Ramos (cell line): Measurements from ENCODE around the gene PAQR7.

Source experiments
- in situ Hi-C: fragments of 300-500 bp; cut with MboI; formaldehyde crosslinking; loops from one replicate; pipeline ENCODE4 v1.14.3; 2022; ENCODE audit warnings: low sequenced_read_pairs; ENCODE audit not compliant: unreplicated experiment

The PAQR7 gene

DNA sequence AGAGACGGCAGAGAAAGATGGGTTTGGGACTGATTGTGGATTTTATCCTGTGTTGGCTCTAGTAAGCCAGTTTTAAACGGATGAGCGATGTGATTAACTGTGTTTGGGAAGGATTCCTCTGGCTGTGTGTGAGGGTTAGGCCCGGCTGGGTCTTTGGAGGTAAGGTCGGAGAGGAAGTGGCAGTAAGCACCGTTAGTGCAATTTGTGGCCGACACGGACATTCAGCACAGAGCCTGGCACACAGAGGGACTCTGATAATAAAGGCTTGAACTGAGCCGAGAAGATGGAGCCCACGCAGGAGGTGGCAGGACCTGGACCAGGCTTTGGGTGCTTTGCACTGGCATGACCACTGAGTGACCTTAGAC, 54.4 kb downstream of the PAQR7 start:
- in situ Hi-C loops, result loop anchor here (10.0 to 25.0 kb wide), 2 partner anchors 184 to 409 kb away; partner anchors contain the start of gene RHCE

DNA sequence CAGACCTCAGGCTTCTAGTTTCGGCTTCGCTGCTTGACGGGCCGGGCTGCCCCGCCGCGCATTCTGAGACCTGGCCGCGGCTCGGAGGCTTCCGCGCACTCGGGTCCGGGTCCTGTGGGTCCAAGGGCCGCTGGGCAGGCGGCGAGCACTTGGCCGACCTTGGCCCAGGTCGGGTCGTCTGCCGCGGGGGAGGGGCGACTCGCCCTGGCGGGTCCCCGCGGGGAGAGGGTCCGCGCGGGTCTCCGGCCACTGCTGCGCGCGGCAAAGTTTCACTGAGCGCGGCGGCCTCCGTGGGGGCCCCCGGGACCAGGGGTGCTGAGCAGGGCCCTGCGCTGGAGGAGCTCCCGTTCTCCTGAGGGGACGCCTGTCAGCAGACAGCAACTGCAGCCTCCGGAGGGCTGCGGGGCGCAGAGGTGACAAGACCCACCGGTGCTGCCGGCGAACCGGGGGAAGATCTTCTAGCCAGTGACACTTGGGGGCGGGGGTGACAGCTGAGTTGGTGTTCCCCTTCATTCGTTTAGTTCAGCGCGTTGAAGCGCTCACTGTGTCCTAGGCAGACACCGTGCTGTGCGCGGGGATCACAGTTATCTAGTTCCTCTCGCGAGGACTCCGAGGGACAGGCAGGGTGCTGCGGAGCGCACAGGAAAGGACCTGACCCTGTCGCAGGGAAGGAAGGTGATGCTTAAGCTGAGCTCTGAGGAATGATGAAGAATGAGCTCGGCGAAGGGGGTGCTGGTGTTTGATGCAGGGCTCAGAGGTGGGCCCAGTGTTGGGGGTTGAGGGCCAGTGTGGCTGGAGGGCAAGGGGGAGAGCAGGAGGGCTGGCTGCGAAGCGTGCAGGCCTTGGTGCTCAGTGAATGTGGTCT, 55.0 kb downstream of the PAQR7 start:
- in situ Hi-C loops, result loop anchor here (10.0 to 25.0 kb wide), 2 partner anchors 184 to 408 kb away; partner anchors contain the start of gene RHCE

- in situ Hi-C loops, result loop anchor here (10.0 to 25.0 kb wide), 2 partner anchors 185 to 407 kb away; partner anchors contain the start of gene RHCE
These were observed 55.8 kb downstream of the PAQR7 start, which contains the start of gene MTFR1L for GRCh38 chr1:25819491-25820246. Gene MTFR1L (plus strand): TSS chr1:25819954. CDS start chr1:25823105, 3,151 bp downstream.

DNA sequence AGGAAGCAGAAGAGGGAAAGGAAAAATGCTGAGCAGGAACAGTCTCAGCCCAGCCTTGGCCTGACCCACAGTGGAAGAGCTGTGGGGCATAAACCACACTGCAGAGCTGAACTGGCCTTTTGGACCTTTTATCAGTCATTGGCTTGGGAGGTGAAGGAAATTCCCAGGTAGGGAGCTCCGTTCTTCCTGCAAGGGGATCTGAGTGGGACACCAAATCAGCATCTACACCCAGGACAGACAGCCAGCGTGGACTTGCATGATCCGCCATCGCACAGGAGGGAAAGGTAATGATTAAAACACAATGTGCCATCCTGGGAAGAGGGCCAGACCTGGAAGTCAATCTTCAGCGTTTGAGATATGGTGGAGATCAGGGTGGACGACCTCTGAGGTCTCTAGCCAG, 56.9 kb downstream of the PAQR7 start:
- in situ Hi-C loops, result loop anchor here (25.0 kb wide), 1 partner anchor 406 kb away; the partner anchor contains the start of gene RHCE

DNA sequence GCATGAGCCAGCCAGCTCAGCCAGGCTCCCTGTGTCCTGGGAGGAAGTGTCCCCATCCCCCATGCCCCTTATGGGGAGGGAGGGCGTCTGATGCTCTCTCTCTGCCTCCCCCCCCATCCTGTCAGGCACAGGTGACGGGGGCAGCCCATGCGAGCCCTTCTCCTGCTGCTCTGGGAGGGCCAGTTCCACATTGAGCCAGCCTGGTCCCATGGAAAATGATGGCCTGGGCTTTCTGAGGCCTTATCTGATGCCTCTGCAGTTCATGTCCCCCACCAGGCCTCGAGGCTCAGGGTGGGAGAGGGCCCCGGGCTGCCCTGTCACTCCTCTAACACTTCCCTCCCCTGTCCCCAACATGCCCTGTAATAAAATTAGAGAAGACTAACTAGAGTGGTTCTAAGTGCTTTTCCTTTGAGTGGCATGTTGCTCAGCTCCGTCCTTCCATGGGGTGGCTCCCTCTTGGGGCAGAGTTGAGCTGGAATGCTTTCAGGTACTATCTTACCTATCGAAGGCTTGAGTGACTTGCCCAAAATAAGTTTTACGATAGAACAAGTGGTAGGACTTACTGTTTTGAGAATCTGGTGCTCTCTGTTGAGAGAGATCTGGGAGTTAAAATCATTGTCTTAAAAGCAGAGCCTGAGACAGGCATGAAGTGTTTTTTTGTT, 57.5 kb downstream of the PAQR7 start:
- in situ Hi-C loops, result loop anchor here (25.0 kb wide), 1 partner anchor 406 kb away; the partner anchor contains the start of gene RHCE

GRCh38 chr1:25816112-25816718, 59.3 kb downstream of the PAQR7 start:
- in situ Hi-C loops, result loop anchor here (25.0 kb wide), 1 partner anchor 404 kb away; the partner anchor contains the start of gene RHCE

DNA sequence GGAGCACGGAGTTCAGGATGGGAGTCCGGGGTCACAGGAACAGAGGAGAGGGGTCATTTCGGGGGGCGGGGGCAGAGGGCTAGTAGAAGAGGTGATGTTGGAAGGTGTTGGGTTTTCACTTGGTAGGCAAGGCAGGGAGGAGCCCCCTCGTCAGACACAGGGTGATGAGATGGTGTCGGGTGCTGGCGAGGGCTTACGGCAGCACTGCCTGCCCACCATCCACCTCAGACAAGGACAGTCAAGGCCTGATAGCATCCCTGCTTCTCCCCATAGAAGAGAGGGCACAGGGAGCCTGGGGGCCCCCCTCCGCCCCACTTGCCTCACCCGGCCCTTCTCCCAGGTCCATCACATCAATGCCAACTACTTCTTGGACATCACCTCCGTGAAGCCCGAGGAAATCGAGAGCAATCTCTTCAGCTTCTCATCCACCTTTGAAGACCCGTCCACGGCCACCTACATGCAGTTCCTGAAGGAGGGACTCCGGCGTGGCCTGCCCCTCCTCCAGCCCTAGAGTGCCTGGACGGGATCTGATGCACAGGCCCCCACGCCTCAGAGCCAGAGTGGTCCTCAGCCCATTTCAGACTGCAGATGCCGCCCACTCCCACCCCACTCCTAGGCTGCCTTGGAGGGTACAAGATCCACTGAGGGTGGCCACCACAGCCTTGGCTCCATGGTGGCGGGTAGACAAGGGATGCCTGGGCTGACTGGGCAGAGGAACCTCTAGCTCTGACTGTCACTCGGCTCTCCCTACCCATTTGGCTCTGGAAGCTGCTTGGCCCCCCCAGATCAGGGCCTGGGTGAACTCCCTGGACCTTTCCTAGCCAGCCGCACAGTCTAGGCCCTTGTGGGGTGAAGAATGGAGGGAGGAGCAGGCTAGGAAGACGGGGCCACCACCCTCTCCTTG, 60.0 kb downstream of the PAQR7 start:
- in situ Hi-C loops, result loop anchor here (25.0 kb wide), 1 partner anchor 403 kb away; the partner anchor contains the start of gene RHCE

- in situ Hi-C loops, result loop anchor here (25.0 kb wide), 1 partner anchor 402 kb away; the partner anchor contains the start of gene RHCE
These were observed 60.9 kb downstream of the PAQR7 start for GRCh38 chr1:25814549-25815087.

DNA sequence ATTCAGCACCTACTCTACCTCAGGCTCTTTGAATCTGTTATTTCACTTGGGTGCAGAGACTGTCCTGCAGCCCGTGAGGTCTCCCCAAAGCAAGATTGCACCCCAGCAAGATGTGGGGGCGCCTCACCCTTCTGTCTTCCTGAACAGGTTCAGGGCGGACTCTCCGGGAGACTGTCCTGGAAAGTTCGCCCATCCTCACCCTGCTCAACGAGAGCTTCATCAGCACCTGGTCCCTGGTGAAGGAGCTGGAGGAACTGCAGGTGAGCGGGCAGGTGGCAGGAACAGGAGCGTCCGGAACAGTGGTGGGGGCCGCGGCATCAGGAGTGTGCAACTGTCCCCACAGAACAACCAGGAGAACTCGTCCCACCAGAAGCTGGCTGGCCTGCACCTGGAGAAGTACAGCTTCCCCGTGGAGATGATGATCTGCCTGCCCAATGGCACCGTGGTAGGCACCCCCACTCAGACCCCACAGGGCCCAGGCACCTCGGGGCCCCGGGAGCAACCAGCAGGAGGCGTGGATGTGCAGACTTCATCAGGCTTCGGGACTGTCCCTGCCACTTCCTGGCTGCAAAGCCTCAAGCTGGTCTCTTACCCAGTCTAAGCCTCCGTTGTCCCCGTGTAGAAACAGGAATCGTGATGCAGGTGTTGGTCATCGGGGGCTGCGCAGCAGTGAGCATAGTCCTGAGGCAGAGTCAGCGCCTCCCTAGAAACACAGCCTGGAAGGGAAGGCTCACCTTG, 61.6 kb downstream of the PAQR7 start:
- in situ Hi-C loops, result loop anchor here (25.0 kb wide), 1 partner anchor 402 kb away; the partner anchor contains the start of gene RHCE

DNA sequence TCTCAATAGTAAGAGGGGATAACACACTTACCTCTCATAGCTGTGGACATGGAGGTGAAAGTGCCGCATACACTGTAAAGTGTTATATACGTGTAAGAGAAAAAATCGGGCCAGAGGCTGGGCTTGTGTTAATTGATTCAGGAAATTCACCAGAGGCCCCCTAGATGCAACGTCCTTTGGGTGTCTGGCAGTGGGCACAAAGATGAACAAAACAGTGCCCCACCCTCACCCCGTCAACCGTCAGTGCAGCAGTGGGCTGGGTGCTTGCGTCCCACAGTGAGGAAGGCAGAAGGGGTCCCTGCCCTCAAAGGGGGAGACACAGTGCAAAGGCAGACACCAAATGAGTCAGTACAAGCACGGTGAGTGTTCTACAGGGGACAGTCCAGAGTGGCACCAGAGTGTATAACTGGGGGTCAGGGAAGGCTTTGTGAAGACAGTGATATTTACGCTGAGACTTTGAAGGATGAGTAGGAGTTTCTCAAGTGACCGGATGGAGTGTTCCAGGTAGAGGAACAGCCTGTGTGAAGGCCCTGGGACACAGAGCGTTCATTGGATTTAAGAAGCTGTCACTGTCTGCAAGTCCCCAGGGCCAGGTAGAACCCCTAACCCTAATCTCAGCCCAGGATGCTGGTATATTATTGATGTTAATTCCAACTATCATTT, 62.3 kb downstream of the PAQR7 start:
- in situ Hi-C loops, result loop anchor here (25.0 kb wide), 1 partner anchor 401 kb away; the partner anchor contains the start of gene RHCE
